ENCODE data around the gene ZNF492. TPM values are rescaled to one million over a fixed set of nuclear protein-coding genes. Genes with fewer than 3 reads are reported as not detected.
"Not testable (repeated sequence)": the region's sequence is repeated elsewhere in the genome, so short reads cannot be mapped to it uniquely, and the experiment has no call there.

ZNF492 gene
- total RNA-seq, 2 experiments from 2014 or later, result 4.2 to 4.7 TPM

- Mint-ChIP-seq H3K4me3 (no peak overlapping the region), H3K36me3 (no peaks in the 10 kb centered on the region), H3K4me1 (no peaks in the 10 kb centered on the region), H3K27me3 (no peaks in the 10 kb centered on the region), H3K9me3 (peaks cover 3% of the 10 kb centered on the region), H3K27ac (no peak overlapping the region)
- no peak for DNase-seq
Measured at GRCh38 chr19:22607653-22608430, 26.3 kb upstream of the ZNF492 start.

- H3K4me1 Mint-ChIP-seq, result no peaks in the 10 kb centered on the region
- no peak overlapping the region for H3K27ac Mint-ChIP-seq
- H3K27me3 Mint-ChIP-seq, result no peaks in the 10 kb centered on the region
- no peak for DNase-seq
- H3K9me3 Mint-ChIP-seq, result peaks cover 3% of the 10 kb centered on the region
- H3K36me3 Mint-ChIP-seq, result no peaks in the 10 kb centered on the region
- H3K4me3 Mint-ChIP-seq, result no peak overlapping the region
Measured at GRCh38 chr19:22608441-22608840, 25.7 kb upstream of the ZNF492 start.

GRCh38 chr19:22609630-22610029 lies 24.5 kb upstream of the ZNF492 start:
- H3K27ac Mint-ChIP-seq, result no peak overlapping the region
- no peaks in the 10 kb centered on the region for H3K36me3 Mint-ChIP-seq
- H3K4me3 Mint-ChIP-seq, result no peak overlapping the region
- H3K9me3 Mint-ChIP-seq, result peaks cover 3% of the 10 kb centered on the region
- DNase-seq, result no peak
- H3K4me1 Mint-ChIP-seq, result no peaks in the 10 kb centered on the region
- no peaks in the 10 kb centered on the region for H3K27me3 Mint-ChIP-seq

- Mint-ChIP-seq H3K27me3 (peaks cover 3% of the 10 kb centered on the region), H3K36me3 (no peaks in the 10 kb centered on the region), H3K9me3 (peaks cover 3% of the 10 kb centered on the region), H3K27ac (no peak overlapping the region), H3K4me1 (no peaks in the 10 kb centered on the region), H3K4me3 (no peak overlapping the region)
- no peak for DNase-seq
Measured at GRCh38 chr19:22610121-22610520, 24.0 kb upstream of the ZNF492 start.

GRCh38 chr19:22612316-22612715 lies 21.8 kb upstream of the ZNF492 start:
- H3K4me3 Mint-ChIP-seq, result no peak overlapping the region
- no peak for DNase-seq
- peaks cover 23% of the 10 kb centered on the region for H3K27me3 Mint-ChIP-seq
- no peaks in the 10 kb centered on the region for H3K36me3 Mint-ChIP-seq
- peaks cover 10% of the 10 kb centered on the region for H3K9me3 Mint-ChIP-seq
- H3K4me1 Mint-ChIP-seq, result no peaks in the 10 kb centered on the region
- H3K27ac Mint-ChIP-seq, result no peak overlapping the region

GRCh38 chr19:22616659-22617058 lies 17.5 kb upstream of the ZNF492 start:
- Mint-ChIP-seq H3K9me3 (peaks cover 9% of the 10 kb centered on the region), H3K4me3 (no peak overlapping the region), H3K4me1 (no peaks in the 10 kb centered on the region), H3K27ac (no peak overlapping the region), H3K36me3 (no peaks in the 10 kb centered on the region), H3K27me3 (peaks cover 36% of the 10 kb centered on the region)
- no peak for DNase-seq

GRCh38 chr19:22617181-22617580 lies 16.9 kb upstream of the ZNF492 start:
- not testable (repeated sequence) for H3K9me3 Mint-ChIP-seq, H3K4me3 Mint-ChIP-seq, H3K27ac Mint-ChIP-seq, H3K4me1 Mint-ChIP-seq, DNase-seq, H3K36me3 Mint-ChIP-seq
- peaks cover 42% of the 10 kb centered on the region for H3K27me3 Mint-ChIP-seq

- Mint-ChIP-seq H3K4me1 (no peaks in the 10 kb centered on the region), H3K4me3 (no peak overlapping the region), H3K27ac (no peak overlapping the region), H3K36me3 (no peaks in the 10 kb centered on the region), H3K27me3 (peaks cover 44% of the 10 kb centered on the region), H3K9me3 (peaks cover 9% of the 10 kb centered on the region)
- DNase-seq, result no peak
Measured at GRCh38 chr19:22617614-22618320, 16.4 kb upstream of the ZNF492 start.

GRCh38 chr19:22619371-22619770 lies 14.8 kb upstream of the ZNF492 start:
- DNase-seq, result no peak
- Mint-ChIP-seq H3K4me1 (no peaks in the 10 kb centered on the region), H3K9me3 (peaks cover 9% of the 10 kb centered on the region), H3K27me3 (peaks cover 51% of the 10 kb centered on the region), H3K4me3 (no peak overlapping the region), H3K27ac (no peak overlapping the region), H3K36me3 (no peaks in the 10 kb centered on the region)

GRCh38 chr19:22619932-22620331 lies 14.2 kb upstream of the ZNF492 start:
- peaks cover 9% of the 10 kb centered on the region for H3K9me3 Mint-ChIP-seq
- H3K4me1 Mint-ChIP-seq, result no peaks in the 10 kb centered on the region
- H3K36me3 Mint-ChIP-seq, result no peaks in the 10 kb centered on the region
- DNase-seq, result no peak
- H3K4me3 Mint-ChIP-seq, result no peak overlapping the region
- no peak overlapping the region for H3K27ac Mint-ChIP-seq
- peaks cover 51% of the 10 kb centered on the region for H3K27me3 Mint-ChIP-seq

GRCh38 chr19:22620401-22620800 lies 13.7 kb upstream of the ZNF492 start:
- Mint-ChIP-seq H3K27me3 (peaks cover 46% of the 10 kb centered on the region), H3K9me3 (peaks cover 9% of the 10 kb centered on the region), H3K27ac (no peak overlapping the region), H3K4me3 (no peak overlapping the region), H3K4me1 (no peaks in the 10 kb centered on the region), H3K36me3 (no peaks in the 10 kb centered on the region)
- DNase-seq, result no peak

GRCh38 chr19:22620912-22621311 lies 13.2 kb upstream of the ZNF492 start:
- H3K4me3 Mint-ChIP-seq, result no peak overlapping the region
- H3K36me3 Mint-ChIP-seq, result no peaks in the 10 kb centered on the region
- H3K4me1 Mint-ChIP-seq, result no peaks in the 10 kb centered on the region
- H3K27ac Mint-ChIP-seq, result no peak overlapping the region
- DNase-seq, result no peak
- peaks cover 41% of the 10 kb centered on the region for H3K27me3 Mint-ChIP-seq
- H3K9me3 Mint-ChIP-seq, result peaks cover 5% of the 10 kb centered on the region

GRCh38 chr19:22622020-22622419 lies 12.1 kb upstream of the ZNF492 start:
- no peak overlapping the region for H3K4me3 Mint-ChIP-seq
- DNase-seq, result no peak
- no peaks in the 10 kb centered on the region for H3K36me3 Mint-ChIP-seq
- peaks cover 31% of the 10 kb centered on the region for H3K27me3 Mint-ChIP-seq
- H3K9me3 Mint-ChIP-seq, result peaks cover 1% of the 10 kb centered on the region
- no peaks in the 10 kb centered on the region for H3K4me1 Mint-ChIP-seq
- no peak overlapping the region for H3K27ac Mint-ChIP-seq

- no peak for DNase-seq
- H3K9me3 Mint-ChIP-seq, result peaks cover 3% of the 10 kb centered on the region
- H3K4me3 Mint-ChIP-seq, result no peak overlapping the region
- H3K27me3 Mint-ChIP-seq, result peaks cover 29% of the 10 kb centered on the region
- H3K27ac Mint-ChIP-seq, result no peak overlapping the region
- no peaks in the 10 kb centered on the region for H3K4me1 Mint-ChIP-seq
- no peaks in the 10 kb centered on the region for H3K36me3 Mint-ChIP-seq
Measured at GRCh38 chr19:22622901-22623840, 11.0 kb upstream of the ZNF492 start.

GRCh38 chr19:22623841-22624221 lies 10.3 kb upstream of the ZNF492 start:
- Mint-ChIP-seq H3K4me3 (no peak overlapping the region), H3K36me3 (no peaks in the 10 kb centered on the region), H3K27ac (no peak overlapping the region), H3K27me3 (peaks cover 29% of the 10 kb centered on the region), H3K9me3 (peaks cover 2% of the 10 kb centered on the region), H3K4me1 (no peaks in the 10 kb centered on the region)
- no peak for DNase-seq

Data from activated naive CD8-positive, alpha-beta T cell treated with anti-CD3 and anti-CD28 coated beads for 36 hours (primary cell).